Nephron (organoid): Measurements from ENCODE around the gene MAD1L1.

Experiments used
- H3K27ac Mint-ChIP-seq, 3 experiments: 2 replicates each; pipeline ENCODE4 v1.8.0; 2020; ENCODE audit warnings: mixed read lengths in 3 of 3, mild to moderate bottlenecking in 2 of 3, moderate library complexity in 1 of 3
- H3K27me3 Mint-ChIP-seq: 2 replicates; pipeline ENCODE4 v1.8.0; 2021; ENCODE audit warnings: low read depth, mild to moderate bottlenecking, moderate library complexity, mixed read lengths
- H3K36me3 Mint-ChIP-seq: 2 replicates; pipeline ENCODE4 v1.8.0; 2020; ENCODE audit warnings: low read depth, mixed read lengths
- H3K4me1 Mint-ChIP-seq: 2 replicates; pipeline ENCODE4 v1.8.0; 2020; ENCODE audit warnings: mixed read lengths
- H3K4me3 Mint-ChIP-seq, 3 experiments: 2 replicates each; pipeline ENCODE4 v1.8.0; 2020; ENCODE audit warnings: mild to moderate bottlenecking in 3 of 3, mixed read lengths in 3 of 3, moderate library complexity in 2 of 3
- H3K9me3 Mint-ChIP-seq: 2 replicates; pipeline ENCODE4 v1.8.0; 2020; ENCODE audit warnings: mixed read lengths
- CTCF ChIP-seq, 3 experiments: fragments of 200-600 bp; sonication (generic); IDR thresholded peaks; one replicate each; pipeline ENCODE4 v1.5.0; 2021; ENCODE audit warnings: antibody characterized with exemption in 3 of 3; ENCODE audit not compliant: unreplicated experiment in 3 of 3

The MAD1L1 gene

GRCh38 chr7:2148189-2148588, 84.6 kb downstream of the MAD1L1 start:
- Mint-ChIP-seq H3K27me3 (no peaks in the 10 kb centered on the region), H3K4me3 (no peak overlapping the region), H3K4me1 (peaks cover 10% of the 10 kb centered on the region), H3K9me3 (no peaks in the 10 kb centered on the region), H3K36me3 (peaks cover 18% of the 10 kb centered on the region), H3K27ac (no peak overlapping the region)
- no peak for TF ChIP-seq CTCF (IDR thresholded peaks at IDR 0.05; ENCODE audit: unreplicated experiment in 3 of 3)

- Mint-ChIP-seq H3K9me3 (no peaks in the 10 kb centered on the region), H3K36me3 (peaks cover 17% of the 10 kb centered on the region), H3K4me3 (no peak overlapping the region), H3K4me1 (peaks cover 10% of the 10 kb centered on the region), H3K27ac (no peak overlapping the region), H3K27me3 (peaks cover 5% of the 10 kb centered on the region)
- TF ChIP-seq CTCF (IDR thresholded peaks at IDR 0.05; ENCODE audit: unreplicated experiment in 3 of 3) = no peak
Observed at GRCh38 chr7:2146676-2147472, 85.9 kb downstream of the MAD1L1 start.

GRCh38 chr7:2145835-2146580, 86.7 kb downstream of the MAD1L1 start:
- Mint-ChIP-seq H3K9me3 (no peaks in the 10 kb centered on the region), H3K4me1 (peaks cover 8% of the 10 kb centered on the region), H3K27ac (no peak overlapping the region), H3K36me3 (peaks cover 17% of the 10 kb centered on the region), H3K4me3 (no peak overlapping the region), H3K27me3 (peaks cover 5% of the 10 kb centered on the region)
- TF ChIP-seq CTCF (IDR thresholded peaks at IDR 0.05; ENCODE audit: unreplicated experiment in 3 of 3) = no peak

- Mint-ChIP-seq H3K27me3 (peaks cover 5% of the 10 kb centered on the region), H3K9me3 (no peaks in the 10 kb centered on the region), H3K36me3 (peaks cover 17% of the 10 kb centered on the region), H3K27ac (no peak overlapping the region), H3K4me3 (no peak overlapping the region), H3K4me1 (peaks cover 8% of the 10 kb centered on the region)
- TF ChIP-seq CTCF (IDR thresholded peaks at IDR 0.05; ENCODE audit: unreplicated experiment in 3 of 3) = no peak
Observed at GRCh38 chr7:2144926-2145325, 87.8 kb downstream of the MAD1L1 start.

GRCh38 chr7:2143981-2144595, 88.7 kb downstream of the MAD1L1 start:
- Mint-ChIP-seq H3K27me3 (peaks cover 5% of the 10 kb centered on the region), H3K27ac (no peak overlapping the region), H3K4me3 (no peak overlapping the region), H3K36me3 (peaks cover 14% of the 10 kb centered on the region), H3K9me3 (no peaks in the 10 kb centered on the region), H3K4me1 (peaks cover 12% of the 10 kb centered on the region)
- no peak for TF ChIP-seq CTCF (IDR thresholded peaks at IDR 0.05; ENCODE audit: unreplicated experiment in 3 of 3)
